ENCODE measurements around the gene PRKCE.

Gene PRKCE

DNA sequence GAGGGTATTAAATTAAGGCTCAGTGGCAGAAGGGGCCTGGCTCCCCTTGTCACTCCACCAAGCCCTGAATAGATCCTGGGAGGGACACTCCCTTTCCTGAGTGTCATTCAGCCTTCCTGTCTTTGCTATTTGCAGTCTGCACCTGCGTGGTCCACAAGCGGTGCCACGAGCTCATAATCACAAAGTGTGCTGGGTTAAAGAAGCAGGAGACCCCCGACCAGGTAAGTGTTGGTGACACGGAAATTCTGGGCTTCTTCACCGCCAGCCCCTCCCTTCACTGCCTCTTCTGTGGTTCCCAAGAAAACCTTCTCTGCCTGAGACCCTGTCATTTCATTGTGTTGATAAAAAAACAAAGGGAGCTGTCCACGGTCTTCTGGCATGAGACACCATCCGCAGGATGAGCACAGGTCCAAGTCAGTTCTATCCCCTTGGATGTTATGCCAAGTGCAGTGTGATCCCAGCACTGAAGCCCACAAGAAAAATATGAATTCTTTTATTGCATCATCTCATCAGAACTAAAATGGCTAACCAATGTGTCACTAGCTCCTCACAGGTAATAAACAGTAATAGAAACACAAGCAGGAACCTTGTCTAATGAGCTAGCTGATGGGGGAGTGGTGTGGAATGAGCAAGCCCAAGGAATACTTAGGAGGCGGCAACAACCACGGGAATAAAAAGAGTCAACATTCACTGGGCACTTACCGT lies 328.8 kb downstream of the PRKCE start:
- H3K4me3 Mint-ChIP-seq, result no peak overlapping the region
- H3K36me3 Mint-ChIP-seq, result peaks cover 52% of the 10 kb centered on the region
- H3K4me1 Mint-ChIP-seq, result peaks cover 22% of the 10 kb centered on the region
- H3K9me3 Mint-ChIP-seq, result no peaks in the 10 kb centered on the region
- no peak overlapping the region for H3K27ac Mint-ChIP-seq
- H3K27me3 Mint-ChIP-seq, result no peaks in the 10 kb centered on the region
- ATAC-seq, result no peak

DNA sequence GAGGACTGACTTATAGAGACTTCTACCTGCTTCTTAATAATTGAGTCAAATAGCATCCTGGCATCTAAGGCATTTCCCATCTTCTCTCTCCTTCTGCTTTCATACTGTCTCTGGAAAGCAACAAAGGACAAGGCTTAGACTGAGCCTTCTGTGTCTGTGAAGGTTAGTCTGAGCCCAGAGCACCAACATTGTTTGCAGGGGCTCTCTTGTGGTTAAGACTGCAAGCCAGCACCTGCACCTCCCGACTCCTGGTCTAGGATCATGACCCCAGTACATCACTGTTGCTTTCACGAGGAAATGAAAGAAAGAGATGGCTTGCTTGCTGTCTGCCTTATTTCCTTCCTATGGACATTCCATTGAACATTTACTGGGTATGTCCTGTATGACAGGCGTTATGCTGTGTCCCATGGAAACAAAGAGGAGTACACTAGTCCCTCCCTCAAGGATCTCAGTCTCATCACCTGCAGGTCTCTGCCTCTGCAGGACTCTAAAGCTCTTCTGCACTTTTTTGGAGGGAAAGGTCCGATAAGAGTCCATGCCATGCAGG lies 330.0 kb downstream of the PRKCE start:
- Mint-ChIP-seq H3K36me3 (peaks cover 59% of the 10 kb centered on the region), H3K27me3 (no peaks in the 10 kb centered on the region), H3K4me1 (peaks cover 25% of the 10 kb centered on the region), H3K4me3 (no peak overlapping the region), H3K9me3 (no peaks in the 10 kb centered on the region), H3K27ac (no peak overlapping the region)
- no peak for ATAC-seq

DNA sequence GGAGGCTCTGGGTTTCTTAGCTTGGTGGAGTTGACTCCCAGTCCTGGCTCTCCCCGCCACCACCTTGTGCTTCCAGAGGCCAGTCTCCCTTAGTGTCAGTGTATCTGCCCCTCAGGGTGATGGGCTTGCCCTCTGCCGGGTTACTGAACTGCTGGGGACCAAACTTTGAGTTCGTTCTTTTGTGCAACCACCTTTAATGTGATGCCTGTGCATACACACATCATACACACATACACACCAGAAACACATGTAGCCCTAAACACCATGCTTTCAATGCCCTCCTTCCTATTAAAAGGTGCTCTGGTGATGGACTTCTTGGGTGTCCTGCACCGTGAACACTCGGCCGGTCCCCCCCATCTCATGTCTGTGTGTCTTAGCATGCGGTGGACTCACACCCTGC lies 330.6 kb downstream of the PRKCE start:
- Mint-ChIP-seq H3K36me3 (peaks cover 59% of the 10 kb centered on the region), H3K4me3 (no peak overlapping the region), H3K4me1 (peaks cover 27% of the 10 kb centered on the region), H3K9me3 (no peaks in the 10 kb centered on the region), H3K27ac (no peak overlapping the region), H3K27me3 (no peaks in the 10 kb centered on the region)
- ATAC-seq, result no peak

DNA sequence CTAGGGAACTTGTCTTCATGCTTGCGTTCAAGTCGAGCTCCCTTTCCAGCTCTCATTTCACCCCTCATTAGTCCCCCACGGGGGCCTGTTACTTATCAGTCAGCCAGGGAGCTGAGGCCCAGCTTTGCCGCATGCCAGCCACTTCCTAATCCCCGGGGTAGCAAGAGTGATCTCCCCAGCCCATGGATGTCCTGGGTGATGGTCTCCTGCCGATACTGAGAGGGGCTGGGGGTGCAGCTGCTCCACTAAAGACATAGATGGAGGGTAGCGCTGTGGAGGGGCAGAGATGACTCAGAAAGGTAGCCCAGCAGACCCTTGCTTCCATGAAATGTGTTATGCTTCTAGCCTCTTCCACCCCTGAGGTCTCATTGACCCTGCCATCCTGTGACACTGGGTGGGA lies 331.7 kb downstream of the PRKCE start:
- peaks cover 59% of the 10 kb centered on the region for H3K36me3 Mint-ChIP-seq
- H3K9me3 Mint-ChIP-seq, result no peaks in the 10 kb centered on the region
- ATAC-seq, result no peak
- peaks cover 27% of the 10 kb centered on the region for H3K4me1 Mint-ChIP-seq
- H3K27me3 Mint-ChIP-seq, result no peaks in the 10 kb centered on the region
- H3K27ac Mint-ChIP-seq, result no peak overlapping the region
- H3K4me3 Mint-ChIP-seq, result no peak overlapping the region

DNA sequence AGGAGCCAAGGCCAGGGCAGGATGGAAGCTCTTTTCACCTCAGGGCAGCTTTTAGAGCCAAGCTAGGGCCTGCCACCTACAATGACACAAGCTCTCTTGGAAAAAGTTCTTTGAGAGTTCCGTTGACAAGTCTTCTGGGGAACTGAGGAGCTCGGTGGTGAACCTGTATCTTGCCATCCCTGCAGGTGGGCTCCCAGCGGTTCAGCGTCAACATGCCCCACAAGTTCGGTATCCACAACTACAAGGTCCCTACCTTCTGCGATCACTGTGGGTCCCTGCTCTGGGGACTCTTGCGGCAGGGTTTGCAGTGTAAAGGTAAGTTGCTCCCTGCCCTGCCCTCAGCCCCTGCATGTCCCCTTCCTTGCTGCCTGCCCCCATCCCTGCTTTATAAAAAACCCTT lies 332.9 kb downstream of the PRKCE start:
- Mint-ChIP-seq H3K9me3 (no peaks in the 10 kb centered on the region), H3K4me3 (no peak overlapping the region), H3K36me3 (peaks cover 63% of the 10 kb centered on the region), H3K4me1 (peaks cover 27% of the 10 kb centered on the region), H3K27me3 (no peaks in the 10 kb centered on the region), H3K27ac (no peak overlapping the region)
- no peak for ATAC-seq

DNA sequence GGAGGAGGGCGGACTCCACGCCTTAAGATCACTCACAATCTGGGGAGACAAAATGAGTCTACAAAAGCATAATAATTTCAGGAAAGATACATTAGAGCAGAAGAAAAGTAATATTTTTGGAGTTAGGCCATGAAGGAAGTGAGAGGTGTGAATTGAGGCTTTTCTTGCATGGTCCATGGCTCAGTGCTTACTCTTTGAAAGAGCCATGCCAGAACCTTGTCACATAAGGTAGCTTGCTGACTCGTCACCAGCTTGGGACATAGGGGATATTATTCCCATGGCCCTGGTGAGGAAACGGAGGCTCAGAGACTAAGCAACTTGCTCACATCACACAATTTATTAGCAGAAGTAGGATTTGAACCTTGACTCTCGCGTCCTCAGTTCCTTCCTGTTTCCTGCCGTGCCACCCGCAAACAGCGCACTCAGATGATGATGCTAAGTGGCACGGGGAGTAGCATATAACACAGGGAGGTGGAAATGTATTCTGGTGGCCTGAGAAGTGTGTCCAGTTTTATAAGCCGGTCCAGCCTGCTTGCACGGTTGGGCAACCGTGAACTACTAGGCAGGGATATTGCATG lies 333.5 kb downstream of the PRKCE start:
- Mint-ChIP-seq H3K9me3 (no peaks in the 10 kb centered on the region), H3K27me3 (no peaks in the 10 kb centered on the region), H3K4me3 (no peak overlapping the region), H3K4me1 (peaks cover 27% of the 10 kb centered on the region), H3K27ac (no peak overlapping the region), H3K36me3 (peaks cover 65% of the 10 kb centered on the region)
- peak; percentile 55 for ATAC-seq

DNA sequence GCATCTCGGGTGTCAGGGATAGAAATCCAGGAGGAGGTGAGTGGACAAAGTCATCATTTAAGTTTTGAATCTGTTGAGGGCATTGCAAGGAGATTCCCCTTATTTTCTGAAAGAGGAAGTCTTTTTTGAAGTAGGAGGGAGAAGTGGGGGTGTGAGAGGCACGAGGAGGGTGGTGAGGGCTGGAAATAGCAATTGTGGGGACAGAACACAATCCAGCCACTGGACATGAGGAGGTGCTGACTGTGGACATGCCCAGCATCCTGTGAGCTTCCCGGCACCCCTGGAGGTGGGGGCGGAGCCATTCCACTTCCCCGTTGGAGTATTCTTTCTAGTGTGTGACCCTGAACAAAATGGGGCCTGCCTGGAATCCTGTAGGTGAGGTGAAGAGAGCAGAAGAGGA lies 335.0 kb downstream of the PRKCE start:
- H3K9me3 Mint-ChIP-seq, result no peaks in the 10 kb centered on the region
- ATAC-seq, result no peak
- peak overlapping the region; percentile 63 for H3K27ac Mint-ChIP-seq
- peaks cover 58% of the 10 kb centered on the region for H3K36me3 Mint-ChIP-seq
- peaks cover 27% of the 10 kb centered on the region for H3K4me1 Mint-ChIP-seq
- no peaks in the 10 kb centered on the region for H3K27me3 Mint-ChIP-seq
- no peak overlapping the region for H3K4me3 Mint-ChIP-seq

DNA sequence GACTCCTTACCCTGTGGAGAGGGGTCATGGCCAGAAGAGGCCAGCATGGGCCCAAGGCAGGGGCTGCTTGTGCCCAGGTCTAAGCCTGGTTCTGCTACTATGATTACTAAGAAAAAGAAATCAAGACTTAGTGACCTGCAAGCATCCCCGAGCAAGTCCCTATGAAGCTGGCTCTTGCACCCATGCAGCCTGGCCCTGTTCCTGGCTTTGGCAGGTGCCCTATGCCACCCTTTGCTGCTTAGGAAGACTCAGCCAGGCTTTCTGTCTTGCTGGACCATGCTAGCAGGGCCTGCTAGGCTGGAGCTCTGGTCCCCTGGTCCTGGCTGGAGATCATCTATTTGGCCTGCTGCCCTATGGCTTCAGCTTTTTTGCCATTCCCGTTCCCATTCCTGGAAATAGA lies 336.4 kb downstream of the PRKCE start:
- H3K36me3 Mint-ChIP-seq, result peaks cover 50% of the 10 kb centered on the region
- H3K4me3 Mint-ChIP-seq, result no peak overlapping the region
- no peaks in the 10 kb centered on the region for H3K9me3 Mint-ChIP-seq
- H3K4me1 Mint-ChIP-seq, result peaks cover 27% of the 10 kb centered on the region
- no peak overlapping the region for H3K27ac Mint-ChIP-seq
- no peaks in the 10 kb centered on the region for H3K27me3 Mint-ChIP-seq
- ATAC-seq, result no peak

DNA sequence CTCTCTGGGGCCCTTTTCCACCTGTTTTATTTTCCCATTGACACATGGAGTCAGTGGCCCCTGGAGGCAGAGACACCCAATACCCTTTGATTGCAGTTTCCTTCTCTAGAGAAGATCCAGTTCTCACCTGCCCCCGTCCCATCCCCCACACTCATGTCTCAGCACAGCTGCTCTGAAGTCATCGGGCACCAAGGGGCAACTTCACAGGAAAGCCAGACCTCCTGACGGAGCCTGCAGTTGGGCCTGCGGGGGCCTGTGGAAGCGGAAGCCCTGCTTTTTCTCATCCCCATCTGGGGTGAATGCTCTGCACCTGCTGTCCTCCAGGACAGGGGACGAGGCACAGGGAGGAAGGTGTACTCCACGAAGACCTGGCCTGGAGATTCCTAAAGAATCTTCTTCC lies 337.4 kb downstream of the PRKCE start:
- ATAC-seq, result no peak
- Mint-ChIP-seq H3K36me3 (peaks cover 49% of the 10 kb centered on the region), H3K4me1 (peaks cover 27% of the 10 kb centered on the region), H3K27ac (no peak overlapping the region), H3K4me3 (no peak overlapping the region), H3K9me3 (no peaks in the 10 kb centered on the region), H3K27me3 (no peaks in the 10 kb centered on the region)

DNA sequence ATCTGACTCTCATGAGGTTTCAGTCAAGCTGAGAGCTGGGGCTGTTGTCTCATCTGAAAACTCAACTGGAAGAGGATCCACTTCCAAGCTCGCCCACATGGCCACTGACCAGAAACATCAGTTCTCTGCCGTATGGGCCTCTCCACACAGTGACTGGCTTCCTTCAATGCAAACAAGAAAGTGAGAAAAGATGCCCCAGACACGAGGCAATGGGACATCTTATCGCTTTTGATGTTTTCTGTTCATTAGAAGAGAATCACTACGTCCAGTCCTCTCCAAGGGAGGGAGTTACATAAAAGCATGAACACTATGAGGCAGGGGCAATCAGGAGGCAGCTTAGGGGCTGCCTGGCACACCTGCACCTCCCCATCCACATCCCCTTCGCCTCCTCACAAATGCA lies 338.7 kb downstream of the PRKCE start:
- no peak overlapping the region for H3K27ac Mint-ChIP-seq
- H3K4me1 Mint-ChIP-seq, result peaks cover 19% of the 10 kb centered on the region
- H3K27me3 Mint-ChIP-seq, result no peaks in the 10 kb centered on the region
- peaks cover 43% of the 10 kb centered on the region for H3K36me3 Mint-ChIP-seq
- no peak overlapping the region for H3K4me3 Mint-ChIP-seq
- H3K9me3 Mint-ChIP-seq, result no peaks in the 10 kb centered on the region
- no peak for ATAC-seq

DNA sequence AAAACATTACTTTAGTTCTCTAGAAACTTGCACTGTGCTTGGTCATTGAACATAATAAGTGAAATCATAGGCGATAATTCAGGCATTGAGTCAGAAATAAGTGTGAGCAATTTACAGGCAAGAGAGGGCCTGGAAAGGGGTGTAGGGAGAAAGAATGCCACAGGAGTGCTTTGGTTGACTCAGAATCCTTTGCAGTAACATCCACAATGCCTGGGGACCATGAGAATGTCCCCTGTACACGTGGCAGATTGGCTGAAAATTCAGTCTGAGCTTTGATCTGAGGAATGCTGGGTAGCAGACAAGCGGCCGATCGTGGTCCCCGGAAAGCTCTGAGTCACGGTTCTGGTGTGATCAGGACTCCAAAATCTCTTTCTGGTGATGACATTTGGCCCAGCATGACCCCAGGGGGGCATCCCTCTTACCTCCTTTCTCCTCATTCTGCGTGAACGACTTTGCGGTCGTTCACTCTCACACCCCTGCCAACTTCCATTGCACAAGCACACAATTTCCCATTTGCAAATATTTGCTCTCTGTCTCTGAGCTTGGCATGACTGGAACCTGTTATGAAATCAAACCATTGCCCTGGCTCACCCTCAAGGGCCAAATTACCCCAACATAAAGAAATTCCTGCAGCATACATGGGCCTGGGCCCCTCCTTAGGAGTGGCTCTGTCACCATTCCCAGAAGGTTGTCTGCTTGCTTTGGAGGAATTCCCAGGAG lies 340.7 kb downstream of the PRKCE start:
- Mint-ChIP-seq H3K27ac (no peak overlapping the region), H3K27me3 (no peaks in the 10 kb centered on the region), H3K9me3 (no peaks in the 10 kb centered on the region), H3K4me1 (no peaks in the 10 kb centered on the region), H3K36me3 (peaks cover 38% of the 10 kb centered on the region), H3K4me3 (no peak overlapping the region)
- ATAC-seq, result no peak

DNA sequence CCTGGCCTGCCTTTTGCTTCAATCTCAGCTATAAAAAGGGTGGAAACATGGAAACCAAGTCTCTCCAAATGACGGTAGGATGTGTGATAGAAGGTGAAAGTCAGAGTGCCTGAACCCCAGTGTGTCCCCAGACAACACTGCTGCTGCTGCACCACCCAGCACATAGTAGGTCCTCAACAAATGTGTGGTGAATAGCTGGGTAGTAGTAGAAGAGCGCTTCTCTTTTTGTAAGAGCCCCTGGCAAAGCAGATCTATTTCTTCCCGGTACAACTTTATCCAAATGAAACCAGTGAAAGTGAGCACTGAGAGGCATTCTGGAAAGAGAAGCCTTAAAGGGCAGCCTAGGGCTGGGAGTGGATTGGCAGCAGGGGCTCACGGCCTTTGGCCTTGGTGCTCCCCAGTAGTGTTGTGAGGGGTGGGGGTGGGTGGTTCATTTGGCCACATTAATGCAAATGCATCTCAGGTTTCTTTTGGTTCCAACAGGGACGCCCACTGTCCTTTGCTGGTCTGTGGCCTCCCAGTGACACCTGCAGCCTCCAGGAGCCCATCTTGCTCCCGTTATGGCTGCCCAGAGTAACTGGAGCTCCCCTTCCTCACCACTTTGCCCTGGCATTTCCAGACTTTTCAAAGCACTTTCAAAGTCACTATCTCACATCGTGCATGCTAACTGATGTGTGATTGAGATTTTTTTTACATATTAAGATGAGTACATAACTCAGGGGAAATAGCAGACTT lies 341.4 kb downstream of the PRKCE start:
- no peak overlapping the region for H3K4me3 Mint-ChIP-seq
- no peak for ATAC-seq
- H3K36me3 Mint-ChIP-seq, result peaks cover 41% of the 10 kb centered on the region
- H3K4me1 Mint-ChIP-seq, result no peaks in the 10 kb centered on the region
- H3K27me3 Mint-ChIP-seq, result no peaks in the 10 kb centered on the region
- H3K9me3 Mint-ChIP-seq, result no peaks in the 10 kb centered on the region
- no peak overlapping the region for H3K27ac Mint-ChIP-seq

DNA sequence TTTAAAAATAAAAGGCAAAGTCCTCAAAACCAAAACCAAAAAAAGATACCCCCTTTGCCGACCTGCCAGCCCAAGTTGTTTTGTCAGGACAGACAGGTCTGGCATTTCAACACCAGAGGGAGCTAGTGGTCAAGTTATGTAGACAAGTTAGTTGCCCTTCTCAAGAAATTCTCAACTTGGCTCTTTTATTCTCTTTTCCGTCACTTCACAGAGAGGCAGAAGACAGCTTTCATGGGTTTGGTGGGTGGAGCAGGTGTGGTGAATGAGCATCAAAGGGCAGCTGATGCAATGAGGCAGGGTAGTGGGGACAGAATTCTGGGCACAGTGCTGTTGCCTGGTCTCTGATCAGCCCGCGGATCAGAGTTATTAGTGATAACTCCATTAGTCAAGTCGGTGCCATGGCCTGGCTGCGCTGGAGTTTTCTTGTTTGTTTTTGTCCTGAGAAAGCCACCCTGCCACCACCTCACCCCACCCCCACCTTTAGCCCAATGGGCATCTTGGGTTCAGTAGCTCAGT lies 342.1 kb downstream of the PRKCE start:
- Mint-ChIP-seq H3K36me3 (peaks cover 46% of the 10 kb centered on the region), H3K4me1 (no peaks in the 10 kb centered on the region), H3K4me3 (no peak overlapping the region), H3K27me3 (no peaks in the 10 kb centered on the region), H3K27ac (no peak overlapping the region), H3K9me3 (no peaks in the 10 kb centered on the region)
- ATAC-seq, result peak; percentile 39

DNA sequence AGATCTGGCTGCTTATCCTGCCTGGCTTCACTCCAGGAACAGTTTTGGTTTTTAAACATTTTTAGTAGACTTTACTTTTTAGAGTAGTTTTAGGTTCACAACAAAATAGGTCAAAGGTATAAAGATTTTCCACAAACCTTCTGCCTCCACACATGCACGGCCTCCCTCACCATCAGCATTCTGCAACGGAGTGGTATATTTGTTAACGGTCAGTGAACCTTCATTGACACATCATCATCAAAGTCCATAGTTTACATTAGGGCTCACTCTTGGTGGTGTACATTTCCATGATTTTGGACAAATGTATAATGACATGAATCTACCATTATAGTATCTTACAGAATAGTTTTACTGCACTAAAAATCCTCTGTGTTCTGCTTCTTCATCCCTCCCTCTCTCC lies 342.6 kb downstream of the PRKCE start:
- H3K27ac Mint-ChIP-seq, result no peak overlapping the region
- ATAC-seq, result no peak

DNA sequence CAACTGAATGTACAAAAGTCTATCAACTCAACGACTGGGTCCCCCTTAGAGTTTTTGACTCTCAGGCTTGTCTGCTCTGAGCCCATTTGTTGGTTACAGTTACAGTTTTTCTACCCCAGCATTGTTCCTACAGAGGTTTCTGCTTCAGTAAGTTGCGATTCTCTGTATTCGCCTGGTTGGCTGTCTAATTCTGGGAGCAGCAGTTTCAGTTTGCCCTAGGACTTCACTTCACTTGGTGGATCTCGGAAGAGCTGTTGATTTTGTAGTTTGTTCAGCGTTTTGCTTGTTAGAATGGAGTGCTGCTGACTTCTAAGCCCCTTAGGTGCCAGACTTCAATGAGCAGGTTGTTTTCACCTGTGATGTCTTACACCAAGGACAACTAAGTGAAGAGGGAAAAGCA lies 349.2 kb downstream of the PRKCE start:
- Mint-ChIP-seq H3K4me3 (no peak overlapping the region), H3K27me3 (no peaks in the 10 kb centered on the region), H3K27ac (no peak overlapping the region), H3K36me3 (peaks cover 79% of the 10 kb centered on the region), H3K4me1 (no peaks in the 10 kb centered on the region), H3K9me3 (no peaks in the 10 kb centered on the region)
- no peak for ATAC-seq

More for the DNA sequence above, 342.6 kb downstream of the PRKCE start:
- no peaks in the 10 kb centered on the region for H3K27me3 Mint-ChIP-seq
- H3K9me3 Mint-ChIP-seq, result no peaks in the 10 kb centered on the region
- no peak overlapping the region for H3K4me3 Mint-ChIP-seq
- H3K4me1 Mint-ChIP-seq, result no peaks in the 10 kb centered on the region
- H3K36me3 Mint-ChIP-seq, result peaks cover 46% of the 10 kb centered on the region

All from stimulated activated memory B cell treated with anti-CD40 and anti-IgM and Interleukin-4, amounts not matched to agents 10 μg/mL and 1 μg/mL and 100 μg/mL, for 72 hours (primary cell).